Thoracic aorta endothelial cell (primary cell): ENCODE data around the gene DCLK2. TPM values are rescaled to one million over a fixed set of nuclear protein-coding genes. Genes with fewer than 3 reads are reported as not detected.

Experiments
- small RNA-seq: library from RNA; depleted of rRNA; stranded (forward); fragments of <200 nt; gene quantifications from one replicate; pipeline ENCODE3, GENCODE V24; 2012
- total RNA-seq: library from RNA; depleted of rRNA; stranded (reverse); fragments of >200 nt; gene quantifications from 2 replicates; pipeline ENCODE4 v1.2.3, GENCODE V29; 2012

The DCLK2 gene
- total RNA-seq: 3.9 and 4.7 TPM in 2 replicates

GRCh38 chr4:150078041-150078578 is at the start of gene DCLK2:
Gene DCLK2, plus strand, starts transcription at chr4:150078445. Its CDS starts 583 bp downstream, at chr4:150079028.

Small RNAs within 50 kb of the gene (small RNA-seq; reads per million reads assigned to genes)
- not detected for gene RNU7-194P
